AG04450 (cell line): ENCODE measurements around the gene DOC2B. TPM values are rescaled to one million over a fixed set of nuclear protein-coding genes. Genes with fewer than 3 reads are reported as not detected.

Experiments
- CTCF ChIA-PET: fragments of 300-600, 350-600 bp; formaldehyde crosslinking; extraction: SDS; loops from one replicate; lab custom pipeline; 2022; ENCODE audit warnings: antibody characterized with exemption, inconsistent platforms; lab: Charles Lee
- POLR2A ChIA-PET: fragments of 350-600 bp; formaldehyde crosslinking; extraction: SDS; loops from one replicate; lab custom pipeline; 2021; ENCODE audit warnings: antibody characterized with exemption, inconsistent platforms; lab: Yijun Ruan, JAX
- DNase-seq: peaks from one replicate; pipeline ENCODE4 v3.0.0-alpha.2; 2011; ENCODE audit warnings: low read depth, low spot score
- H3K27ac ChIP-seq: one replicate; pipeline ENCODE4 v1.5.1; 2012; ENCODE audit warnings: low read depth, low read length, control low read depth
- H3K27me3 ChIP-seq: one replicate; pipeline ENCODE4 v1.6.0; 2012; ENCODE audit warnings: low read length; ENCODE audit not compliant: control insufficient read depth, insufficient read depth
- H3K4me3 ChIP-seq: 2 replicates; pipeline ENCODE4 v1.5.1; 2011; ENCODE audit warnings: mild to moderate bottlenecking, low read depth, low read length, control low read depth
- H3K9me3 ChIP-seq: 2 replicates; pipeline ENCODE4 v1.5.1; 2012; ENCODE audit warnings: low read length; ENCODE audit not compliant: control insufficient read depth, insufficient read depth
- CTCF ChIP-seq: IDR thresholded peaks from 2 replicates; pipeline ENCODE4 v1.5.1; 2011; ENCODE audit warnings: low read depth, low read length, control low read depth, inconsistent platforms
- polyA plus RNA-seq: library from polyadenylated mRNA; depleted of rRNA; stranded (reverse); fragments of >200 nt; gene quantifications from 2 replicates; pipeline ENCODE4 v1.2.3, GENCODE V29; 2011

The DOC2B gene
- polyA plus RNA-seq, 1 experiment, result not detected

- Histone ChIP-seq H3K9me3 (no peaks in the 10 kb centered on the region), H3K27me3 (peaks cover 57% of the 10 kb centered on the region), H3K4me3 (no peak overlapping the region), H3K27ac (no peak overlapping the region)
- ChIA-PET POLR2A (no interaction called here), CTCF (no interaction called here)
- no peak for DNase-seq
- TF ChIP-seq CTCF, result no peak
Observed at GRCh38 chr17:178292-179065, 3.0 kb downstream of the DOC2B start.

GRCh38 chr17:177762-178161 lies 3.7 kb downstream of the DOC2B start:
- no peak overlapping the region for H3K27ac ChIP-seq
- POLR2A ChIA-PET, result no interaction called here
- TF ChIP-seq CTCF, result no peak

GRCh38 chr17:177155-177554 lies 4.3 kb downstream of the DOC2B start:
- TF ChIP-seq CTCF, result no peak
- Histone ChIP-seq H3K4me3 (no peak overlapping the region), H3K27ac (no peak overlapping the region), H3K27me3 (peaks cover 45% of the 10 kb centered on the region), H3K9me3 (no peaks in the 10 kb centered on the region; the same call in 1 of the 2 replicates)
- DNase-seq, result no peak
- ChIA-PET POLR2A (no interaction called here), CTCF (interaction anchor here (0.7 kb wide), 1 partner anchor 16 kb away, joined by 3 read pairs; no protein-coding TSS in a partner anchor)

More at GRCh38 chr17:177762-178161, 3.7 kb downstream of the DOC2B start:
- H3K9me3 ChIP-seq, result no peaks in the 10 kb centered on the region; the same call in 1 of the 2 replicates
- H3K4me3 ChIP-seq, result no peak overlapping the region
- H3K27me3 ChIP-seq, result peaks cover 50% of the 10 kb centered on the region
- CTCF ChIA-PET, result no interaction called here
- DNase-seq, result no peak

- H3K27ac ChIP-seq, result no peak overlapping the region
- ChIA-PET CTCF (interaction anchor here (1.4 kb wide), 1 partner anchor 527 kb away, joined by 5 read pairs; no protein-coding TSS in a partner anchor), POLR2A (no interaction called here)
- no peak for DNase-seq
- H3K9me3 ChIP-seq, result no peaks in the 10 kb centered on the region; the same call in 1 of the 2 replicates
- no peak for TF ChIP-seq CTCF
- no peak overlapping the region for H3K4me3 ChIP-seq
- H3K27me3 ChIP-seq, result peaks cover 21% of the 10 kb centered on the region
Observed at GRCh38 chr17:173166-173911, 8.1 kb downstream of the DOC2B start.
